A673 (cell line): ENCODE results near the gene MTX2. TPM values are rescaled to one million over a fixed set of nuclear protein-coding genes. Genes with fewer than 3 reads are reported as not detected.
"Not testable (repeated sequence)": the region's sequence is repeated elsewhere in the genome, so short reads cannot be mapped to it uniquely, and the experiment has no call there.

ENCODE experiments used
- BruUV-seq: library from RNA; stranded (reverse); fragments of 400-500 nt; replicated peaks from 2 replicates; lab custom pipeline; 2021; lab: Mats Ljungman, UMichigan
- CTCF ChIA-PET: fragments of 300-600 bp; sonication (Branson Sonifier 250); formaldehyde crosslinking; loops from one replicate; lab custom pipeline; 2022; ENCODE audit warnings: antibody characterized with exemption; lab: Charles Lee
- POLR2A ChIA-PET: fragments of 300-600 bp; sonication (Branson Sonifier 250); formaldehyde crosslinking; loops from one replicate; lab custom pipeline; 2022; ENCODE audit warnings: antibody characterized with exemption; ENCODE audit not compliant: low non-redundant PET; lab: Charles Lee
- DNase-seq: peaks from one replicate; pipeline ENCODE4 v3.0.0-alpha.2; 2015; ENCODE audit warnings: low spot score
- H3K27ac ChIP-seq: fragments of 200-600 bp; sonication (generic); 2 replicates; pipeline ENCODE4 v1.5.1; 2016; ENCODE audit warnings: mixed run types, low read depth, mild to moderate bottlenecking, mixed read lengths, antibody characterized with exemption, low read length; ENCODE audit not compliant: poor library complexity, severe bottlenecking
- H3K27me3 ChIP-seq: fragments of 200-600 bp; sonication (generic); replicated peaks from 2 replicates; pipeline ENCODE4 v1.6.1; 2017; ENCODE audit warnings: mixed run types, low read depth, mild to moderate bottlenecking, mixed read lengths, antibody characterized with exemption, low read length; ENCODE audit not compliant: insufficient read depth, poor library complexity
- H3K36me3 ChIP-seq: fragments of 200-600 bp; sonication (generic); 2 replicates; pipeline ENCODE4 v1.6.1; 2016; ENCODE audit warnings: mixed run types, mild to moderate bottlenecking, mixed read lengths, antibody characterized with exemption, low read length; ENCODE audit not compliant: insufficient read depth, poor library complexity, severe bottlenecking
- H3K4me1 ChIP-seq: fragments of 200-600 bp; sonication (generic); 2 replicates; pipeline ENCODE4 v1.6.1; 2017; ENCODE audit warnings: mixed run types, mild to moderate bottlenecking, mixed read lengths, antibody characterized with exemption, low read length; ENCODE audit not compliant: insufficient read depth, poor library complexity, severe bottlenecking
- H3K4me3 ChIP-seq: fragments of 200-600 bp; sonication (generic); 2 replicates; pipeline ENCODE4 v1.5.1; 2016; ENCODE audit warnings: low read depth, mixed run types, mild to moderate bottlenecking, mixed read lengths, low read length; ENCODE audit not compliant: poor library complexity, severe bottlenecking
- H3K9me3 ChIP-seq: fragments of 200-600 bp; sonication (generic); 2 replicates; pipeline ENCODE4 v1.6.1; 2016; ENCODE audit warnings: mixed run types, low read depth, mild to moderate bottlenecking, mixed read lengths, antibody characterized with exemption, low read length; ENCODE audit not compliant: poor library complexity, severe bottlenecking
- CTCF ChIP-seq: fragments of 300-800, 200-600 bp; sonication (generic); conservative IDR thresholded peaks from 2 replicates; pipeline ENCODE4 v1.5.1; 2017; ENCODE audit warnings: low read depth, mild to moderate bottlenecking, antibody characterized with exemption, low read length, moderate library complexity, mixed read lengths
- EZH2 ChIP-seq: fragments of 200-600 bp; sonication (generic); IDR thresholded peaks from 2 replicates; pipeline ENCODE4 v1.6.1; 2017; ENCODE audit warnings: borderline replicate concordance, low read depth, mild to moderate bottlenecking, mixed read lengths, antibody characterized with exemption, low read length; ENCODE audit not compliant: poor library complexity, severe bottlenecking
- intact Hi-C: fragments of 100-400 bp; cut with micrococcal nuclease; formaldehyde crosslinking; loops from one replicate; pipeline ENCODE4 v1.10.0; 2022; ENCODE audit not compliant: unreplicated experiment
- total RNA-seq: library from RNA; stranded (reverse); gene quantifications from 2 replicates; pipeline ENCODE4 v1.2.3, GENCODE V29; 2021

Gene MTX2
- total RNA-seq, 1 experiment from 2014 or later: 31.1 TPM

DNA sequence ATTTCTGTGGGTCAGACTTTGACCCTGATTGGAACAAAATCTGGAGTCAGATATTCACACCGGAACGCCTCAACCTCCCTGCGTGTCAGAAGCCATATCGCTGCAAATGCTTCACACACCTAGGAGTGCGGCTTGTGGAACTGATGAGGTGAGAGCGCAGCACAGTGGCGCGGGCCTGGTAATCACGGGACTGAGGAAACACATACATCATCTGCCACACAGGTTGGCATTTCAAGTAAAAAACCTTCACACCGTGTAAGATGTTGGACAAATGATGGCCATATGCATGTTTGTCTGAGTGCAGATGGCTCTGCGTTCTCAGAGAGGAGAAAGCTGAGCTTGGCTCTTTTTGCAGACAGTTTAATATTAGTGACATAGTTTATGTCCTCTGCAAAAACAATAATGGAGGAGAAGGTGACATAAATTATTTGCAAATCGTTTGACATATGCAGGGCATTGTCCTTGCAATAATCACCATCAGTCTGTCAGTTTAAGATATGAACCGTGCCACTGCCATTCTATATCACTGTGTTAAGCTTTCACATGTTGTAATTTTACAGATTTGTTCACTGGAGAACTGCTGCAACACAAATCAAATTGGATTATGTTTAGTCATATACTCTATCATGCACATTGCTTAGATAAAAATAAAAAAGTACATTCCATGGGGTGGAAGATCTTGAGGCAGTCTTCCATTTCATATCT is 101.4 kb downstream of the MTX2 start:
- intact Hi-C loops: no loop called here
- CTCF ChIA-PET: no interaction called here

DNA sequence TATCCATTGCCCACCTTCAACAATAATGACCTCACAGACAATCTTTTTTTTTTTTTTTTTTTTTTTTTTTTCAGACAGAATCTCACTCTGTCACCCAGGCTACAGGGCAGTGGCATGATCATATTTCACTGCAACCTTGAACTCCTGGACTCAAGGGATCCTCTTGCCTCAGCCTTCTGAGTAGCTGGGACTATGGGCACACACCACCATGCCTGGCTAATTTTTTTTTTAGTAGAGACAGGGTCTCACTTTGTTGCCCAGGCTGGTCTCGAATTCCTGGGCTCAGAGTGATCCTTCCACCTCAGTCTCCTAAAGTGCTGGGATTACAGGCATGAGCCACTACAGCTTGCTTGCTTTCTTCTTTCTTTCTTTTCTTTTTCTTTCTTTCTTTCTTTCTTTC is 103.9 kb downstream of the MTX2 start:
- H3K36me3 ChIP-seq, H3K4me1 ChIP-seq, BruUV-seq, H3K4me3 ChIP-seq, DNase-seq, H3K27me3 ChIP-seq, intact Hi-C loops, H3K9me3 ChIP-seq, CTCF ChIA-PET, H3K27ac ChIP-seq: not testable (repeated sequence)
- POLR2A ChIA-PET: interaction anchor here (0.7 kb wide), 1 partner anchor 916 kb away, joined by 3 read pairs; no protein-coding TSS in a partner anchor

More for the DNA sequence above, 101.4 kb downstream of the MTX2 start:
- DNase-seq: no peak
- Histone ChIP-seq H3K36me3 (no peaks in the 10 kb centered on the region), H3K27ac (no peak overlapping the region), H3K9me3 (no peaks in the 10 kb centered on the region), H3K27me3 (no peaks in the 10 kb centered on the region), H3K4me1 (no peaks in the 10 kb centered on the region), H3K4me3 (no peak overlapping the region)
- TF ChIP-seq CTCF (no peak), EZH2 (no peak)
- POLR2A ChIA-PET: no interaction called here
- BruUV-seq: no TSS peak

- no peak for TF ChIP-seq EZH2
- no peak for TF ChIP-seq CTCF
- no TSS peak for BruUV-seq
- intact Hi-C loops: no loop called here
These were observed 109.1 kb downstream of the MTX2 start for GRCh38 chr2:176378323-176378722.

GRCh38 chr2:176380341-176380740 is 111.1 kb downstream of the MTX2 start:
- no peaks in the 10 kb centered on the region for H3K27me3 ChIP-seq
- CTCF ChIA-PET: no interaction called here
- DNase-seq: no peak
- no peaks in the 10 kb centered on the region for H3K36me3 ChIP-seq
- H3K4me3 ChIP-seq: no peak overlapping the region
- no peak overlapping the region for H3K27ac ChIP-seq
- BruUV-seq: no TSS peak
- TF ChIP-seq CTCF: no peak
- TF ChIP-seq EZH2: no peak
- POLR2A ChIA-PET: no interaction called here
- intact Hi-C loops: no loop called here
- peaks cover 8% of the 10 kb centered on the region for H3K9me3 ChIP-seq
- no peaks in the 10 kb centered on the region for H3K4me1 ChIP-seq

More at GRCh38 chr2:176378323-176378722, 109.1 kb downstream of the MTX2 start:
- Histone ChIP-seq H3K4me3 (no peak overlapping the region), H3K4me1 (no peaks in the 10 kb centered on the region), H3K9me3 (peaks cover 8% of the 10 kb centered on the region), H3K36me3 (no peaks in the 10 kb centered on the region), H3K27ac (no peak overlapping the region), H3K27me3 (no peaks in the 10 kb centered on the region)
- ChIA-PET CTCF (no interaction called here), POLR2A (no interaction called here)
- no peak for DNase-seq
